Activated effector memory CD4-positive, alpha-beta T cell treated with anti-CD3 and anti-CD28 coated beads, Interleukin-2, amount 50 U/mL, for 16 hours (primary cell): ENCODE data around the gene ITGA1.
"Not testable (repeated sequence)": the region's sequence is repeated elsewhere in the genome, so short reads cannot be mapped to it uniquely, and the experiment has no call there.

Experiments
- DNase-seq: peaks from one replicate; pipeline ENCODE4 v3.0.0-alpha.2; 2020

The ITGA1 gene

DNA sequence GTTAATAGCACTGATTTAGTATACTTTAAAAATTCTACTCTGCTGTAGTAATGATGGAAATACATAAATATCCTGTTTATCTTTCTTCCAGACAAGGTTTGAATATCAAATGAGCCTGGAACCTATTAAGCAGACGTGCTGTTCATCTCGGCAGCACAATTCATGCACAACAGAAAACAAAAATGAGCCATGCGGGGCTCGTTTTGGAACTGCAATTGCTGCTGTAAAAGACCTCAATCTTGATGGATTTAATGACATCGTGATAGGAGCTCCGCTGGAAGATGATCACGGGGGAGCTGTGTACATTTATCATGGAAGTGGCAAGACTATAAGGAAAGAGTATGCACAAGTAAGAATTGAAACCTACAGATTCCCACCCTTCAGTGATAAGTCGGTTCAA, 122.4 kb downstream of the ITGA1 start:
- no peak for DNase-seq

DNA sequence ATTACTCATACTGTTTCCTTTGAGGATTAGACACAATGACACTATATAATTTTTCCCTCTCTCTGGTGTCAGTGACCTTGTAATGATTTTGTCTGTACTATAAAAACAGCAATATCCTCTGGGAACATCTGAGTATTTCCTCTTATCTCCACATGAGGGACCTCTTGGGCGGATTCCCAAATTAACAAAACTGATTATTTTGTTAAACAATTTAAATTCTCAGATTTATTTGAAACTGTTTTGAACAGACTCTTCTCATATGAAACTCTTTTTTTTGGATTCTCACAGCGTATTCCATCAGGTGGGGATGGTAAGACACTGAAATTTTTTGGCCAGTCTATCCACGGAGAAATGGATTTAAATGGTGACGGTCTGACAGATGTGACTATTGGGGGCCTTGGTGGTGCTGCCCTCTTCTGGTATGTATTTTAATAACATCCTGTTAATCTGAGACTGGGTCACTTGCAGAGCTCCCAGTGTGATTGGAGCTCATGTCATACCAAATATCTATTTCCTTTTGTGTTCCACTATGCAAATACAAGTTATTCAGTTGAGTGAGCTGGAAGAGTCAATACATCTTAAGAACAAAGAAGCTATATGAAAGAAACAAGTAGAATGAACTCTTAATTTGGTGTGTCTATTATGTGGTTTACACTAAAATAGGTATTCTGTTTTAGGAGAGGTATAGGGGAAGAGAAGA, 127.6 kb downstream of the ITGA1 start:
- DNase-seq = peak; percentile 71

DNA sequence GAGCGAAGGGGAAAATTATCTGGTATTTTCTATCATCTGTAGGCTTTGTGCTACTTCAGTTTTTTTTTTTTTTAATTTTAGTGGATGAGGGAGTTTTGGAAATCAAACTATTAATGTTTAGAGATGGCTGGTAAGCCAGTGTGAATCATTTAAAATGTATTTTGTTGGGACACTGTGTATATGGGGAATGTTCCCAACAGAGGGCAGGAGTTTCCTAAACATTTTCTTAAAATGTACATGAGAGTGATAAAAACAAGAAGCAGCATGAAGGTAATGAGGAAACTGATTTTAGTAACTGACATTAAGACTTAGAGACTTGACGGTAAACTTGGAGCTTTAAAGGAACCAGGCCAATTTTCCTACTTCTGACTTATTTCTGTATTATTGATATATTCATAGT, 133.2 kb downstream of the ITGA1 start:
- no peak for DNase-seq

DNA sequence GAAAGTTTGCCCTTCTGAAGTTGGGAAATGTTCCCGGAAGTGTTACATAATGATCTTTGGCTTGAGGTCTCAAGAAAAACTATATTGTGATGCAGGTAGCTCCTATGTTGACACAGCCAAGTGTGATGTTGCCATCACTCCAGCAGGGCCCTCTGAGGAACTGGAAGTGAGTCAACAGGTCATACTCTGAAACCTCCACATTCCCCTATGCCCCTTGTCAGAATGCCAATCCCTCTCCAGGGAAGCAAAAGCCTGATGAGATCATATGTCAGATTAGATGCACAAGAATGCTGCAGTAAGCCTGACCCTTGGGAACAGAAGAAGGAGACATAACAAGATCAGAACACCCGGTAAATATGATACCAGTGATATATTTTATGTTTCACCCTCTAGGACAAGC, 134.7 kb downstream of the ITGA1 start:
- DNase-seq = no peak

DNA sequence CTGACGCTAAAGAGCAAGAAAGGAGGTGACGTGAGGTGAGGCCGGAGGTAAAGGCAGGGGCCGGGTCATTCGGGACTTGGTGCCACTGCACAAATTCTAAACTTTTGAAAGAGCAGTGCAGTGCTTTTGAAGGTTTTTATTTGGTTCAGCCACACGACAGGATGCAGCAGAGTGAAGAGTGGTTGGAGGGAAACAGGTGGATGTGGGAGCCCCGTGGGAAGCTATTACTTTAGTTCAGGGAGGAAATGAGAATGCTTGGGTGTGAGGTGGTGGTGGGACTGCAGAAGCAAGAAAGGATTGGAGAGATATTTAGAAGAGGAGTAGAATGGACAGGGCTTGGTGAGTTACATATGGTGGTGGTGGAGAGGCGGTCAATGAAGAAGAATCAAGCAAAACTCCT, 136.7 kb downstream of the ITGA1 start:
- DNase-seq = no peak

DNA sequence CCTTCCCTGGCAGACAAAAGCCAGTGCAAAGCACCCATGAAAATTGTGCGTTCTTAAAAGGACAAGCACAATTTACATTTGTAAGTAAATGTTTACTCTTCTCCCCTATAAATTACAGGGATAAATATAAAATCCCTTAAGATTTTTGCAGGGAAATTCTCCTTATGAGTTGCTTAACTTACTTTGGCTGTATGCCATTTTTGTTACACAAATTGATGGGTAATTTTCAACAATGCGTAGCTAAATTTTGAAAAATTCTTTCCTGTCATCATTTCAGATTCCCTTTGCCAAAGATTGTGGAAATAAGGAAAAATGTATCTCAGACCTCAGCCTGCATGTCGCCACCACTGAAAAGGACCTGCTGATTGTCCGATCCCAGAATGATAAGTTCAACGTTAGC, 137.3 kb downstream of the ITGA1 start:
- DNase-seq = no peak

DNA sequence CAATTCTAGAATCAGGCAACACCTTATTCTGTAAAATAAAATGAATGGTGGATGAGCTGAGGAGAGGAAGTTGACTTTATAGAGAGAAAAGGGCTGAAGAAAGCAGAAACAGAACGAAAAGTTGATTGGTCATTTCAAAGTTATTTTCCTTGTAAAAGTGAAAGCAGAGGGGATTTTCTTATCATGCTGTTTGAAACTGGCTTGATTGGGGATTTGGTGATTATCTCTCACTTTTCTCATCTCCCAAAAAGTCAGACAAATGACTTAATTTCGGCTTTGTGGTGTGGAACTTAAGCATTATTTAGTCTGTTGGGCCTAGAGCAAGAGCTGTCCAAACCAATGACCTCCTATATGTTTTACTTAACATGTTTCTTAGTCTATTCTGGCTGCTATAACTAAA, 141.0 kb downstream of the ITGA1 start:
- DNase-seq = no peak

DNA sequence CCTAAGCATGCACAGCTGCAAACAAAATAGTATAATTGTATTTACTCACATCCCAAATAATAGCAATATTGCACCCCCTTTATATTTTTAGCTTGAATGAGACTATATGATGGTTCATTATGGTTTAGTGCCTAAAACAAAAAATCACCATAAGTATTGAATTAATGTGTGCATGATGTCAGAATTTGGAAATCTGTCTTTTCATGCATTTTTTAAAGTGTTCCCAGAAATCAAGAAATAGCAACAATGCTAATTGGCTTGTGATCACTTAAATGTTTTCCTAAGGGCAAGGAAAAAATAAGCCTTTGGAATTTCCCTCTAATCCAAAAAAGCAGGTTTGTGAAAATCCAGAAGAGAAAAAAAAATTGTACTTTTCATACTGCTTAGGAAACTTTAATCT, 150.5 kb downstream of the ITGA1 start:
- no peak for DNase-seq

DNA sequence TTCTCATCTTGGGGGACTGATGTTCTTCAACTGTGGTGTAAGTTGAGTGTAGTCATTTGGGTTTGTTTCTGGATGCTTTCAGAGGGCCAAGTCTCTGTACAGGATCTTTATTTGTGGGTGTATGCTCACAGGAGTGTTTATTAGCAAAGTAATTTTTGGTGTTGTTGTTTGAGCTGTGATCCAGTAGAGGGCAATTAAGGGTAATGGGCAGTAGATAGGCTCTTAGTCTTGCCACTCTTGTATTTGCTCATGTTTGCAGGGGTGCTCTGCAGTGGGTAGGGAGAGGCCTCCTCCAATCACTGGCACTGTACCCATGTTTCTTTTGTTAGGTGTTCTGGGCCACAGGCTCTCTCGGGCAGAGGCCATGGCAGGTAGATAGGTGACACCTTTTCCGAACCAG, 155.6 kb downstream of the ITGA1 start:
- no peak for DNase-seq

DNA sequence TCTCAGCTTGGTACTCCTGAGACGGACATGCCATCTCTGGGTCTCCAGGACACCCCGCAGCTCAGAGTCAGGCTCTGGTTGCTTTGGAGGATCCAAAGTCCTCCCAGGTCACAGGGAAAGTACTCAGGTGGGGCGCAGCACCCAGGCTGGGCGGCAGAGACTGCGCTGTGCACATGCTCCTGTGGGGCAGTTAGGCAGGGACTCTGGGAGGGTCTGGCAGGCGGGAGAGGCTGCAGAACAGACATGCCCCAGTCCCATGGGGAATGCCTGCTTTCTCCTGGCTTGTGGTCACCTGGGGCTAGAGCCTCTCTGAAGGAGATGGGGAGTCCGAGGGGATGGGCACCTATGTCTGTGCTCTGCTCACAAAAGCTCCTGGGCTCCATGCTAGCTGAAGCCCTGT, 156.1 kb downstream of the ITGA1 start:
- no peak for DNase-seq

DNA sequence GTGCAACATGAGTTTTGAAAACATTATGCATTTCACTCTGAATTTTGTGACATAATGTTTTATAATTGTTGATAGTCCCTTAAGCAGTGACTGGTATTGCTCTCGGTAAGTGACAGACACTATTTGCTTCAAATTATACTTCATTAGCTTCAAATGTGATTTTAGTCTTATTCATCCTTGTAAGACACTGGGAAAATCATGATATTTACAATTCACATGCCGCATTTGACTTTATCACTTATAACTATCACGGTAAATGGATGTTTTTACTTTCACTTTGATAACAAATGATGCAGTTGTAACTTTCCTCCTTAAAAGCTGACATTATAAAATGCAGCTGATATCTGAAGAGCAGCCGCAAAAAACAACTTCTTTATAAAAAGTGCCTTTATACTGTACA, 157.3 kb downstream of the ITGA1 start:
- DNase-seq = no peak

DNA sequence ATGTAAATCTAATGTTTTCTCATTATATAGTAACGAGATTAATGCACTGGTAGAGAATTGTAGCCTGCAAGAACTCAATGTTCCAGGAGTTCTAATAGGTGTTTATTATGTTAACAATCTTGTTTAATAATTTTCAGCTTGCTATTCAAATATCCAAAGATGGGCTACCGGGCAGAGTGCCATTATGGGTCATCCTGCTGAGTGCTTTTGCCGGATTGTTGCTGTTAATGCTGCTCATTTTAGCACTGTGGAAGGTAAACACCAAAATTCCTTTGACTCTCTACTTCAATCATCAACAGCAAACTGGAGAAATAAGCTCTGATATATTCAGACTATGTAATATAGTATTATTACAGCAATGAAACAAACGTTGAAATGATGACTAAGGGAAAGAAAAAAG, 159.5 kb downstream of the ITGA1 start:
- no peak for DNase-seq

DNA sequence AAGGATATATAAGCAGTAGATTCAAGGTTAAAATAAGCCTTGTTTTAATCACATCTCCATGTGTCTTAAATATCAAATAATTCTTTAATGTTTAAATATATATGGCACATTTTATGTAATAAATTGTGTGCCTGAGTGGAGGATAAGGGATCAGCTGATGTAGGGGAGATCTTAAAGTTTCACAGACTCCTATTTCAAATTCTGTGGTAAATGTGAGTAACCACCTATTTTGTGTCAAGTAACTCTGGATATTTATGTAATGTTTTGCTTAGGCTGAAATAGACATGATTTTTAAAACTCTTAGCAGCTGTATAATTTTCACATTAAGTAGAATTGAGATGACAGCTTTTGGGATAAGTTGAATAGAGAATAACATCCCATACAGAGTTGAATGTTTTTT, 160.1 kb downstream of the ITGA1 start:
- DNase-seq = no peak

DNA sequence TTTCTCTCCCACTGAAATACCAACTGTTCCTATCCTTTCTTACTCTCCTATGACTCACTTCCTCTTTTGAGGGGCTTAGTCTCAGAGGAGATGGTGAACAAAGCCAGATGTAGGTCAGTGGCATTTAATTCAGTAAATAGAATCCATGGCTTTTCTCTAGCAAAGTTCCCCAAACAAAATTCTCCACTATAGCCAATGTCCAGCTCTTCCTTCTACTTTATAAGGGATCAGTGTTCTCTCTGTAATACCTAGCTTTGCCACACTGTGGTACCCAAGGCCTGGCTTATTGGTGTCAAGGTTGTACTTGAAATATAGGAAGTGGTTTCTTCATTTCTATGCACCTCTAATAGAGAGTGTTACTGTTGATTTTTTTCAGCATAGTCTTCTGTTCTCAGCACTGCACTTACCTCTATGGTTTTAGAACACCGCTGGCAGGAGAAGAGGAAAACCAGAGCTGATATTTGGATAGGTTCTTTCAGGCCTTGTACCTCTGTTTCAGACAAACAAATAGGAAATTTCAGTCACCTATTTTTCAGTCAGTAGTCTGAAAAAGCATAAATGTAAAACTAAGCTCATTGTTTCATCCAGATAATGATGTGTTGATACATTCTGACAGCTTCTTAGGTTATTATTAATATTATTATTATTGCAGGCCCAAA, 160.8 kb downstream of the ITGA1 start:
- peak; percentile 81 for DNase-seq

DNA sequence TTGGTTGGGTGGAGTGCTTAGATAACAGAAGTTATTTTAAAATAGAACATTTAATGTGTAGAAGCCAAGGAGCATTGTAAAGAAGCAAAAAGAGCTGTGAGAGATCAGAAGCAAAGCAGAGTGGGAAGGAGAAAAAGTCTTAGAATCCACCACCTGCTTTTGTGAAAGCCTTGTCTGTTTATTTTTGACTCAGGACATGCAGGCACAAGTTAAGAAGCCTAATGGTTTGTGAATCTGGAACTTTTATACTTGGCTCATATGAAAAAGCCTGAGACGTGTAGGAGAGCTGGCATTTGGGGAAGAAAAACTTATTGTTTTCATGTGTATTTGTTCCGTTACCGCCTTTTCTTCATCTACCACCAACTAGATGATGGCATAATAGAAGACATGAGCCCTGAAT, 163.0 kb downstream of the ITGA1 start:
- no peak for DNase-seq

DNA sequence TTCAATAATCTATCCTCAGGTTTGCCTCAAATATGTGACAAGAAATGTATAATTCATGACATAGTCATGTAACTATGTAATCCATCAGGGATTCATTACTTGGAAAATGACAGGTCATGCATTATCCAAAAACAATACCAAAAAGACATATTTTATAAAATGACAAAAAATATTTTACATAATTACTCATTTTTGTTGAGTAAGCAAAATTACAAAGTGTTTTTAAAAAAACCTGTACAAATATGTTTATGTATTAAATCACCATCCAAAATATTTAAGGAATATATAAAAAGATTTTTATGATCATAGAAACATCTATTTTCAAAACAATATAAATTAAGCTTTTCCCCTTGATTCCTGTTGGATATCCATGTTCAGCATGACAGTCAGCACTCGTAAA, 164.8 kb downstream of the ITGA1 start:
- no peak for DNase-seq

DNA sequence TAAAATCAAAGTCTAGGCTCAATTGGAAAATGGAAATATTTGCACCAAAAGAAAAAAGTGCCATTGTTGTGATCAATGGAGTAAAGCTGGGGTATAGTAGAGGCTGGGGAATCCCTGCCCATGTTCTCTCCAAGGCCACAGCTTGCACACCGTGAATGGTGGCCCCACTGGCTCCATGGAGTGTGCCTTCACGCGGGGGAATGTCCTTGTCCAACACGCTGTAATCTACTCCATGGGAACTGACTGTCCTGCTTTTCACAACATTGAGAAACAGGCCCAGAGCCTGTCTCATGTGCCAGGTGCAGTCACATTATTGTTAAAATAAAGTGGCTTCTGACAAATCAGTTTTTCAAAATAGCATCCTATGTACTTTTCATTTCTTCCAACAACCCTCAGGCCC, 168.3 kb downstream of the ITGA1 start:
- no peak for DNase-seq

DNA sequence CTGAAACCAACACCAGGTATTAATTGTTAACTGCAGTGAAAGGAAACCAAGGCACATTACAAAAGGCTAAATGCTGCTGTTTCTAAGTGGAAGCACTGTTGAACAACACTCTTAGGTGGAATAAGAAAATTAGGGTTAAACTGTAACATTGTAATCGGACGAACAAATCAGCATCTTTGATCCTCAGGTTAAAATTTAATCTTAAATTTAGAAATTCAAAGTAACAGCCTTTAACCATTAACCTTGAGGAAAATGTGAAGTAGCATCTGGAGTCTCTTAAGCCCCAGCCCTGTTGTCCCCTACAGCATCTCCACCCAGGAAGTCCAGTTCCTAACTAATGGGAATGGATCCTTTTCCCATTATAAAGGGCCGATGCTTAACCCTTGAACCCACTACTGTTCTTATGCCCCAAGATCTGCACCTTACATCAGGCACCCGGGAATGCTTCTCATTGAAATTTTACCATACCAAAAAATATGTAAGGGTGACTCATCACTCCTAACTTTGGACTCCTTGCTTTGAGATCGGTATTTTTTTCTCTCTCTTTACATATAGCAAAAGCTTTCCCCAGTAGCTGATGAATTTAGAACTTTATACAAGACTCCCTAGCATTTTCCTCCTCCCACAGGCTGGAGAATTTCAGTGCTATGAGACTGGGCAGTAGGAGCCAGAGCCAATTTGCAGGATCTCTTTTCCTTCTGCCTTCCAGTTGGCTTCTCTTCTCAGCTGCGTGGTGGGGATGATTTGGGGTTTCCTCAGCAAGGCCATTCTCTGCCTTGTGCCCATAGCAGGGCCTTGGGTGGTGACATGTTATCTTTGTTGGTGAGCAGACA, 169.4 kb downstream of the ITGA1 start:
- no peak for DNase-seq

DNA sequence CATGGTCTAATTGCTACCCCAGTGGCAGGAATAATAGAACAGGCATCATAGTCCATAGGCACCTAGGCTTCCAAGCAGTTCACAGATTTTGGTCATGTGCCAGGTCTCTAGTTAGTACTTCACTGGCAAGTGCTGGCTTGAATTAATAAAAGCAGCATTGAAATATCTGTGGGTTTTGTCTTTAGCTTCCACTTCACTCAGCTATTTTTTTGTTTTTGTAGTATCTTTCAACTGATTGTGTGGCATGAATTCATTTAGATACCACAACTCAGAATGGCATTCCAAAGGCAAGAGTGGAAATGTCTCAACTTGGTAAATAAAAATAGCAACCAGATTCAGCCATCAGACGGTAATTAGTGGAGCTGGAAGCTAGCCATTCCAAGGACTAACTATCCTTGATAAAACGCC, 173.6 kb downstream of the ITGA1 start:
- DNase-seq = no peak

DNA sequence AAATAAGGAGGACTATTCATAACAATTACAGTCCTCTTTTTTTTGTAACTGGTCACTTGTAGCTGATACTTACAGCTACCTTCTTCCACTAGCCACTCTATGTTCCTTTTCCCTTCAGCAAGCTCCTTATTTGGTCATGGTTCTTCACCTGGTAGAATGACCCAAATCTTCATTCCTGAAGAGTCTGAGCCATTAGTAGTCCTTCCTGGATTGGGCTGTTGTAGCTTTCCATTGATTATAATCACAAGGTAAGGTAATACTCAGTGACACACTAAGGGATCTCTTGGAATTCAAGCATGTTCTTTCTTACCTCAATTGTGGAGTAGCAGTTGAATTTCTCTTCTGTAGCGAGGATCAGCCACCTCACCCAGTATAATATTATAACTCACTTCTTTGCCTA, 175.9 kb downstream of the ITGA1 start:
- no peak for DNase-seq

DNA sequence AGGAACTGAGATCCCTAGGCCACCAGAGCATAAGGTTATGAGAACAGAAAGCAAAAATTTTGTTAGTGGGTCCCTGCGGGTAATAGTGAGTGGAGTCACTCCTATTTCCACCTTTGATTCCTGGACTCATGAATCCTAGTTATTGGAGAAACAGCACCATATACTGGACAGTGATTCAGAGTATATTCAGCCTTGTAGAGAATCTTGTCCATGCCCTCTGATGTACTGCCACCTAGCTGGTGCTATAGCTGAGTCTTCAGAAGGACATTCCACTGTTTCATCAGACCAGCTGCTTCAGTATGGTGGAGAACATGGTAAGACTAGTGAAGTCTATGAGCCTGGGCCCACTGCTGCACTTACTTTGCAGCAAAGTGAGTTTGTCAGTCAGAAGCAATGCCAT, 176.4 kb downstream of the ITGA1 start:
- DNase-seq = no peak

DNA sequence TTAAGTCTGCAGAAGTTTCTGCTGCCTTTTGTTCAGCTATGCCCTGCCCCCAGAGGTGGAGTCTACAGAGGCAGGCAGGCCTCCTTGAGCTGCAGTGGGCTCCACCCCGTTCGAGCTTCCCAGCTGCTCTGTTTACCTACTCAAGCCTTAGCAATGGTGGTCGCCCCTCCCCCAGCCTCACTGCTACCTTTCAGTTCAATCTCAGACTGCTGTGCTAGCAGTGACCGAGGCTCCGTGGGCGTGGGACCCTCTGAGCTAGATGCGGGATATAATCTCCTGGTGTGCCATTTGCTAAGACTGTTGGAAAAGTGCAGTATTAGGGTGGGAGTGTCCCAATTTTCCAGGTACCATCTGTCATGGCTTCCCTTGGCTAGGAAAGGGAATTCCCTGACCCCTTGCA, 188.4 kb downstream of the ITGA1 start:
- DNase-seq = not testable (repeated sequence)

DNA sequence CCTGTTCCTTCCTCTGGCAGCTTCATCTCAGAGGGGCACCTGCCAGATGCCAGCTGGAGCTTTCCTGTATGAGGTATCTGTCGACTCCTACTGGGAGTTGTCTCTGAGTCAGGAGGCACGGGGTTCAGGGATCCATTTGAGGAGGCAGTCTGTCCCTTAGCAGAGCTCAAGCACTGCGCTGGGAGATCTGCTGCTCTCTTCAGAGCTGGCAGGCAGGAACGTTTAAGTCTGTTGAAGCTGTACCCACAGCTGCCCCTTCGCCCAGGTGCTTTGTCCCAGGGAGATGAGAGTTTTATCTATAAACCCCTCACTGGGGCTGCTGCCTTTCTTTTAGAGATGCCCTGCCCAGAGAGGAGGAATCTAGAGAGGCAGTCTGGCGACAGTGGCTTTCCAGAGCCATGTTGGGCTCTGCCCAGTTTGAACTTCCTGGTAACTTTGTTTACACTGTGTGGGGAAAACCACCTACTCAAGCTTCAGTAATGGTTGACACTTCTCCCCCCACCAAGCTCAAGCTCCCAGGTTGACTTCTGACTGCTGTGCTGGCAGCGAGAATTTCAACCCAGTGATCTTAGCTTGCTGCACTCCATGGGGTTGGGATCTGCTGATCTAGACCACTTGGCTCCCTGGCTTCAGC, 189.7 kb downstream of the ITGA1 start:
- no peak for DNase-seq

DNA sequence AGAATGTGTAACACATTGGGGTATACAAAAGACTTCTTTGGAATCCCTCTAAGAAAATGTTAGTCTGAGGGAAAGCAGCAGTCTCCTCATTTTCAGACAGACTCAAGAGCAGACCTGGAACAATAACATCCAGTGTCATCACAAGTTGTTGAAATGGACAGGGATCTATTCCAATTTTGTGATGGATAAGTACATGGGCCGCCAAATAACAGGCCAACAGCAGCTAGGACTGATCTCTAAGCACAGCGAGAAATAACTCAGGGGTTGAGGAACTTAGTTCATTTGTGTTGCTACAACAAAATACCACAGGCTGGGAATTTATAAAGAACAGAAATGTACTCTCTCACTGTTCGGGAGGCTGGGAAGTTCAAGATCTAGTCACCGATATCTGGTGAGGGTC, 193.8 kb downstream of the ITGA1 start:
- DNase-seq = no peak
